Chondrocyte (in vitro differentiated cells): ENCODE results near the gene TSPAN11. TPM values are rescaled to one million over a fixed set of nuclear protein-coding genes. Genes with fewer than 3 reads are reported as not detected.

Source experiments
- DNase-seq: peaks from one replicate; pipeline ENCODE4 v3.0.0; 2021; ENCODE audit warnings: mixed read lengths, low spot score
- H3K27ac Mint-ChIP-seq: one replicate; pipeline ENCODE4 v1.8.0; 2021; ENCODE audit warnings: mild to moderate bottlenecking, moderate library complexity, mixed read lengths; ENCODE audit not compliant: unreplicated experiment
- H3K27me3 Mint-ChIP-seq: 2 replicates; pipeline ENCODE4 v1.8.0; 2021; ENCODE audit warnings: low read depth, mixed read lengths
- H3K36me3 Mint-ChIP-seq: 2 replicates; pipeline ENCODE4 v1.8.0; 2021; ENCODE audit warnings: low read depth, mixed read lengths
- H3K4me1 Mint-ChIP-seq: 2 replicates; pipeline ENCODE4 v1.8.0; 2021; ENCODE audit warnings: low read depth, mild to moderate bottlenecking, mixed read lengths
- H3K4me3 Mint-ChIP-seq: one replicate; pipeline ENCODE4 v1.8.0; 2021; ENCODE audit warnings: mild to moderate bottlenecking, moderate library complexity, mixed read lengths; ENCODE audit not compliant: unreplicated experiment
- H3K9me3 Mint-ChIP-seq: 2 replicates; pipeline ENCODE4 v1.8.0; 2021; ENCODE audit warnings: low read depth, mixed read lengths
- CTCF ChIP-seq: fragments of 200-600 bp; sonication (generic); IDR thresholded peaks from 2 replicates; pipeline ENCODE4 v1.5.0; 2021; ENCODE audit warnings: antibody characterized with exemption, mild to moderate bottlenecking, moderate library complexity
- total RNA-seq: library from RNA; stranded (reverse); gene quantifications from 3 replicates; pipeline ENCODE4 v1.2.1, GENCODE V29; 2021

The TSPAN11 gene
- total RNA-seq, 1 donor from 2014 or later = 0.95 TPM

GRCh38 chr12:31004666-31005065, 78.1 kb downstream of the TSPAN11 start:
- peaks cover 5% of the 10 kb centered on the region for H3K4me1 Mint-ChIP-seq
- H3K27ac Mint-ChIP-seq = no peak overlapping the region
- H3K36me3 Mint-ChIP-seq = no peaks in the 10 kb centered on the region
- no peak for TF ChIP-seq CTCF
- H3K9me3 Mint-ChIP-seq = no peaks in the 10 kb centered on the region
- peaks cover 10% of the 10 kb centered on the region for H3K27me3 Mint-ChIP-seq
- no peak overlapping the region for H3K4me3 Mint-ChIP-seq
- DNase-seq = no peak

DNA sequence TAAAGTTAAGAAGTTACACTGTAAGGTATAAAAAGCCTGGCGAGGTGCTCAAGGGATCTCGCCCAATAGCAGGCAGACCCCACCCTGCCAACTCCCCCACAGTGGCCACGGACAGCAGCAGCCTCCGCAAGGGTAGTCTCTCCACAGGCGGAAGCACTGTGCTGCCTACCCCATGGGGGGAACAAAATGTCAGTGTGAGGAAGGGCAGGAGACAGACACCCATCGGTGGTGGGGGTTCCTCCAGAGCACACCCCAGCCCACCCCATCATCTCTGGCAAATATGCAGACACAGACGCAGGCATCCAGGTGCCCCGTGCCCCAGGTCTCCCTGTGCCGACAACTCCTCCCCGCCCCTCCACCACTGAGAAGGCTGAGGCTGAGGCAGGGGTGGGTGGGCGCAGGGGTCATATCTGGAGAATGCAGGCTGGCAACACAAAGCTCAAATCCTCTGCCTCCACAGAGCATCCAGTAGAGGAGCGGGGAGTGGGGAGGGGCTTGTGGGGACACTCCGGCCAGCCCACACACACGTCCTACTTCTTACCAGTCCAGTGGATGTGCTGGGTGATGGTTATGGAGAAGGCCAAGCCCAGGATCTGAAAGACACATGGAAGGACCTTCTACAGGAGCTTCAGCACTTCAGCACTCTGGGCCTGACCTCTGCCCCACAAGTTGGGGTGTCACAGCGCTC, 78.9 kb downstream of the TSPAN11 start:
- Mint-ChIP-seq H3K4me3 (no peak overlapping the region), H3K27me3 (peaks cover 6% of the 10 kb centered on the region), H3K9me3 (no peaks in the 10 kb centered on the region), H3K27ac (peak overlapping the region; percentile 17), H3K36me3 (no peaks in the 10 kb centered on the region), H3K4me1 (peaks cover 5% of the 10 kb centered on the region)
- no peak for DNase-seq
- no peak for TF ChIP-seq CTCF

DNA sequence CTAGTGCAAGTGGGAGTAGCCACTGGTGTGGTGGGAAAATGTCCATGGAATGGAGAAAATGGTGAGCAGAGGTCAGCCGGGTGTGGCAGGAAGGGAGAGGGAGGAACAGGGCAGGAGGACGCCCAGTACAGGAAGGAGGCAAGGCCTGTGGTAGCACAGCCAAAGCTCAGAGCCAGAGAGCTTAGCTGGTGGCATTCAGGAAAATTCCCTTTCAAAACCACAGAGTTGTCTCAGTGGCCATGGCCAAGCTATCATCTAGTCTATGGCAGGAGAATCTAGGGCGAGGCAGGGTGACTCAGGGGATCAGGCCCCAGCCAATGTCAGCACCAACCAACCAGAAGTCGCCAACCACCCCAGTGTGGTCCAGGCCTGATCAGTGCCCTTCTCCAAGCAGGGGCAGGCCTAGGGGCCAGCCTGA, 79.4 kb downstream of the TSPAN11 start:
- Mint-ChIP-seq H3K36me3 (no peaks in the 10 kb centered on the region), H3K27ac (peak overlapping the region; percentile 17), H3K4me1 (peaks cover 5% of the 10 kb centered on the region), H3K4me3 (no peak overlapping the region), H3K27me3 (peaks cover 3% of the 10 kb centered on the region), H3K9me3 (no peaks in the 10 kb centered on the region)
- DNase-seq = no peak
- TF ChIP-seq CTCF = no peak

DNA sequence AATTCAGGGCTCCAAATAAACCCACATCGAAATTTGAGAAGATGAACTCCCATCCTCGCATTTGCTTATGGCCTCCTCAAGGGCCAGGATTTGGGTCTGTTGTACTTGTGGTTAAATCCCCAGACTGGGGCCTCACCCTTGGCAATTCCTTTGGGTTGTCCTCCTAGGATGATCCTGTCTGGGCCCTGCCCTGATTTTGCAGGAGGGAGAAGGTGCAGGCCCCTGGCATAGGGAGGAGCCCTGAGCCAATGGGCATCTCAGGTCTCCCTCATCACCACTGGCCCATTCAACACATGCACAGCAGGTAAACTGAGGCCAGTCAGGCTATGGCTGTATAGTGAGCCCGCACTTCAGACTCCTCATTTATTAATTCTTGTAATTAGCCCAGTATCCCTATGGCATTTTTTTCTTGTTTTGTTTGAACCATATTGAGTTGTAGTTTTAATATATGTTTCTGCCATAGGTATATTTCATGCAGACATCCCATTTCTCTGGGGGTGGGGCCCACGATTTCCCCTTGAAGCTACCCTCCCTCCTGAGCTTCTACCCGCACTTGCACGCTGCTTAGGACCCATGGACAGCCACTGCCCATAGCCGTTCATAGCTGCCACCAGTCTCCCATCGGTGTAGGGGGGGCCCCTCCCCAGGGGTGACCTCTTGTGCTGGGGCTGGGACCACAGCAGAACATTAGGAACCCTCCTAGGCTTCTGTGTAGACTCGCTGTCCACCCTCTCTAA, 80.0 kb downstream of the TSPAN11 start:
- peaks cover 5% of the 10 kb centered on the region for H3K4me1 Mint-ChIP-seq
- no peak for DNase-seq
- no peak overlapping the region for H3K4me3 Mint-ChIP-seq
- no peak for TF ChIP-seq CTCF
- no peak overlapping the region for H3K27ac Mint-ChIP-seq
- H3K27me3 Mint-ChIP-seq = no peaks in the 10 kb centered on the region
- H3K9me3 Mint-ChIP-seq = no peaks in the 10 kb centered on the region
- H3K36me3 Mint-ChIP-seq = no peaks in the 10 kb centered on the region

DNA sequence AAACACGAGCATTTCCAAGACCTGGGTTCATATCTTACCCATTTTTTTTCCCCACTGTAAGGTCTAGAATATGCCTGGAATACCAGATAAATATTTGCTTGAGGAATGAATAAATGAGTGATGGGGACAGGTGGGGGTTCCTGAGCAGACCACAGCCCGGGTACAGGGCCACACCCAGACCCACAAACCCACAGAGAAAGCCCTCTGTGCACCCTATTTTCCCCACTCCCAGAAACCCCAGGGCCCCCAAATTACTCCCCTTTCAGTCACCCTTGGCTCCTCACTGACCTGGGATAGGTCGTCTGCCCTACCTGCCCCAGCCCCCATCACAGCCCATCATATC, 80.6 kb downstream of the TSPAN11 start:
- no peaks in the 10 kb centered on the region for H3K9me3 Mint-ChIP-seq
- no peak for TF ChIP-seq CTCF
- no peak overlapping the region for H3K27ac Mint-ChIP-seq
- H3K36me3 Mint-ChIP-seq = no peaks in the 10 kb centered on the region
- no peak overlapping the region for H3K4me3 Mint-ChIP-seq
- peaks cover 1% of the 10 kb centered on the region for H3K27me3 Mint-ChIP-seq
- peaks cover 5% of the 10 kb centered on the region for H3K4me1 Mint-ChIP-seq
- DNase-seq = no peak
